ENCODE results near the gene KIF26A. TPM values are rescaled to one million over a fixed set of nuclear protein-coding genes. Genes with fewer than 3 reads are reported as not detected.

KIF26A gene
- total RNA-seq (5.0 and 6.1 TPM in 2 replicates), polyA plus RNA-seq (3.5 and 4.4 TPM in 2 replicates)

GRCh38 chr14:104138098-104138717 is at the start of gene KIF26A:
TSS of gene KIF26A (plus strand) at chr14:104138587. CDS start at chr14:104138723, 136 bp downstream.
- Histone ChIP-seq H3K27ac (no peak within 1 kb of the TSS), H3K27me3 (peaks cover 44% of the 10 kb centered on the region), H3K4me3 (peak within 1 kb of the TSS; percentile 75), H2AFZ (peak within 1 kb of the TSS; percentile 82), H3K9me2 (replicated peaks; ENCODE audit: insufficient read depth) (no peaks in the 10 kb centered on the region), H3K36me3 (replicated peaks; ENCODE audit: insufficient read depth, low read depth) (no peaks in the 10 kb centered on the region), H4K20me1 (ENCODE audit: insufficient read depth, poor library complexity, severe bottlenecking) (no peaks in the 10 kb centered on the region), H3K9me3 (ENCODE audit: low read depth) (no peaks in the 10 kb centered on the region), H3K4me1 (ENCODE audit: insufficient read depth) (peaks cover 43% of the 10 kb centered on the region), H3K4me2 (peak within 1 kb of the TSS; percentile 99), H3K79me2 (peaks cover 2% of the 10 kb centered on the region)
- 2% methylated on average over 43 of the region's 77 CpGs for WGBS (ENCODE audit: low lambda C conversion rate, missing lambda C conversion rate)
- TF ChIP-seq CTCF (IDR thresholded peaks at IDR 0.05; ENCODE audit: poor library complexity) (no peak), EZH2phosphoT487 (IDR thresholded peaks at IDR 0.05; ENCODE audit: low read depth, severe bottlenecking, unreplicated experiment) (no peak), EZH2 (IDR thresholded peaks at IDR 0.05; ENCODE audit: borderline replicate concordance) (no peak)
- peak; percentile 72 for DNase-seq (ENCODE audit: low spot score)

GRCh38 chr14:104090071-104090748 is 48.2 kb upstream of the KIF26A start:
- H3K9me3 ChIP-seq (ENCODE audit: low read depth): no peaks in the 10 kb centered on the region
- H3K27me3 ChIP-seq: peaks cover 3% of the 10 kb centered on the region
- no peak overlapping the region for H3K4me2 ChIP-seq
- 98% methylated on average over 20 of the region's 20 CpGs for WGBS (ENCODE audit: low lambda C conversion rate, missing lambda C conversion rate)
- no peak overlapping the region for H2AFZ ChIP-seq
- peaks cover 11% of the 10 kb centered on the region for H3K4me1 ChIP-seq (ENCODE audit: insufficient read depth)
- H3K4me3 ChIP-seq: no peak overlapping the region
- H4K20me1 ChIP-seq (ENCODE audit: insufficient read depth, poor library complexity, severe bottlenecking): no peaks in the 10 kb centered on the region
- H3K79me2 ChIP-seq: no peaks in the 10 kb centered on the region
- DNase-seq (ENCODE audit: low spot score): no peak
- H3K36me3 ChIP-seq (replicated peaks; ENCODE audit: insufficient read depth, low read depth): no peaks in the 10 kb centered on the region
- TF ChIP-seq EZH2phosphoT487 (IDR thresholded peaks at IDR 0.05; ENCODE audit: low read depth, severe bottlenecking, unreplicated experiment) (no peak), EZH2 (IDR thresholded peaks at IDR 0.05; ENCODE audit: borderline replicate concordance) (no peak), CTCF (IDR thresholded peaks at IDR 0.05; ENCODE audit: poor library complexity) (no peak)
- no peak overlapping the region for H3K27ac ChIP-seq
- no peaks in the 10 kb centered on the region for H3K9me2 ChIP-seq (replicated peaks; ENCODE audit: insufficient read depth)

GRCh38 chr14:104091061-104091926 is 47.1 kb upstream of the KIF26A start:
- WGBS (ENCODE audit: low lambda C conversion rate, missing lambda C conversion rate): 65% methylated on average over 25 of the region's 26 CpGs
- Histone ChIP-seq H3K4me2 (no peak overlapping the region), H4K20me1 (ENCODE audit: insufficient read depth, poor library complexity, severe bottlenecking) (no peaks in the 10 kb centered on the region), H3K79me2 (no peaks in the 10 kb centered on the region), H2AFZ (no peak overlapping the region), H3K9me2 (replicated peaks; ENCODE audit: insufficient read depth) (no peaks in the 10 kb centered on the region), H3K4me1 (ENCODE audit: insufficient read depth) (peaks cover 7% of the 10 kb centered on the region), H3K9me3 (ENCODE audit: low read depth) (no peaks in the 10 kb centered on the region), H3K27ac (no peak overlapping the region), H3K4me3 (no peak overlapping the region), H3K27me3 (no peaks in the 10 kb centered on the region), H3K36me3 (replicated peaks; ENCODE audit: insufficient read depth, low read depth) (no peaks in the 10 kb centered on the region)
- TF ChIP-seq EZH2phosphoT487 (IDR thresholded peaks at IDR 0.05; ENCODE audit: low read depth, severe bottlenecking, unreplicated experiment) (no peak), CTCF (IDR thresholded peaks at IDR 0.05; ENCODE audit: poor library complexity) (no peak), EZH2 (IDR thresholded peaks at IDR 0.05; ENCODE audit: borderline replicate concordance) (no peak)
- DNase-seq (ENCODE audit: low spot score): no peak

Data from hepatocyte (in vitro differentiated cells).